Activated naive CD4-positive, alpha-beta T cell treated with anti-CD3 and anti-CD28 coated beads, Interleukin-2, amount 50 U/mL, for 72 hours (primary cell): ENCODE data around the gene OR5V1. TPM values are rescaled to one million over a fixed set of nuclear protein-coding genes. Genes with fewer than 3 reads are reported as not detected.
A peak's percentile ranks its signal among the peaks of the same experiment; 100 is the strongest.
"Not testable (repeated sequence)": the region's sequence is repeated elsewhere in the genome, so short reads cannot be mapped to it uniquely, and the experiment has no call there.

ENCODE experiments used
- ATAC-seq, 2 donors: fragments of 150-1000 bp; cut with Tn5 transposase; 2 replicates each; pipeline ENCODE4 v1.10.0; 2021; ENCODE audit warnings: mild to moderate bottlenecking in 2 of 2, moderate library complexity in 2 of 2
- DNase-seq, 2 donors: peaks; one replicate each; pipeline ENCODE4 v3.0.0; 2021 to 2022; ENCODE audit warnings: low spot score in 2 of 2
- H3K27ac Mint-ChIP-seq, 2 donors: one replicate each; pipeline ENCODE4 v1.8.0; 2022; ENCODE audit warnings: mild to moderate bottlenecking in 2 of 2, mixed read lengths in 2 of 2
- H3K36me3 Mint-ChIP-seq, 2 donors: one replicate each; pipeline ENCODE4 v1.8.0; 2022; ENCODE audit warnings: mixed read lengths in 2 of 2
- H3K9me3 Mint-ChIP-seq, 2 donors: one replicate each; pipeline ENCODE4 v1.8.0; 2022; ENCODE audit warnings: mixed read lengths in 2 of 2
- total RNA-seq, 2 donors: library from RNA; stranded (reverse); gene quantifications; one replicate each; pipeline ENCODE4 v1.2.3, GENCODE V29; 2022

Gene OR5V1
- not detected for total RNA-seq

DNA sequence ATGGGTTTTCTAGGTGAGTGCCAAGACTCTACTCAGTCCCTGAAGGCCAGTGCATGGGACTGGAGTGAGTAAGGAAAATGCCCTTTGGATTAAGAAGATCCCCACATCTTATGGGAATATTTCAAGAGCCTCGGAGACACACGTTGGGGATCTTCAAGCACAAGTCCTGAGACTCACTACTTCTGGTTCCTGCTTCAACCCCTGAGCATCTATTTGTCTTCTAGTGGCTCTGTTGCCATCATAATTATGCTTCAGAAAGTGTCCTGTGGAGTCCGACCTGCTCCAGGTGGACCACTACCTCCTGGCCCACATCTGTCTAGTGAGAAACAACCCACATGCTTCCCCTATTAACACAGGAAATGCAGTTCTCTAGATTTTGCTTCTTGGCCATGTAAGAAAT is at the start of gene OR5V1:
OR5V1 (minus strand) TSS at position 101 of the 400 bp plus-strand sequence. CDS start 12,670 bp downstream, outside the sequence.
- DNase-seq (no peak), ATAC-seq (no peak)
- Mint-ChIP-seq H3K27ac (no peak within 1 kb of the TSS), H3K36me3 (no peaks in the 10 kb centered on the region), H3K9me3 (no peaks in the 10 kb centered on the region)

DNA sequence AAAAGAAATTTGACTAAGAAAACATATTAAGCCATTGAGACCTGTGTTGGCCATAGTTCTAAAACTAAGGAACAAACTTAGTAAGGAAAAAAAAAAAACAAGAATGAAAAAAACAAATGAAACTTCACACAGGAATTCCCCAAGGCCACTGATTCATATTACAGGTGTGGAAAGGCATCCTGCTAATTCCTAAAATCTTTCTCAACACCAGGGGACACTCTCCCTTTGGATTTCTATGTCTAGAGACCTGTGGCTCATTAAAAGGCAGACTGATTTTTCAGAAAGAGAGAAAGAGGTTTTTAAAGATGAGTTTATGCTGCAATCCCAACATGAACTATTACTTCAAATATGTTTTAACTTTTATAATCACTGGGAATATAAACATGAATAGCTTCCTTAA is 45.9 kb upstream of the OR5V1 start, which contains the start of gene OR12D1:
OR12D1 (plus strand) TSS at position 341 of the 400 bp plus-strand sequence.
- H3K27ac Mint-ChIP-seq: no peak within 1 kb of the TSS
- peaks cover 0 to 18% of the 10 kb centered on the region in 2 donors for H3K36me3 Mint-ChIP-seq
- ATAC-seq (no peak), DNase-seq (no peak)
- peaks cover 17% of the 10 kb centered on the region in 2 donors for H3K9me3 Mint-ChIP-seq

DNA sequence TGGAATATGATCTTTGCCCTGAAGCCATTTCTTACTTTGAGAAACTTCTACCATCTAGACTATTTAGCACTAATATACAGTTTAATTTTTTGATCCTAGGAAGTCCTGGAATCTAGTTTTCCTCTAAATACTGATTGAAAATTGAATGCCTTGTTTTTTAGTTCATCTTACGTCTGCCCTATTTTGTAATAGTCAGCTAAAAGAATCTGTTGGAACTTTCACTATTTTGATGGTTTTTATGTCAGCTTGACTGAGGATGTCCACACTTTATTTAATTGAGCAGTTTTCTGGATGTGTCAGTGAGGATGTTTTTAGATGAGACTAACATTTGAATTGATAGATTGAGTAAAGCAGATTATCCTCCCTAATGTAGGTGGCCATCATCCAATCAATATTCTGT is 35.1 kb upstream of the OR5V1 start:
- H3K27ac Mint-ChIP-seq: no peak overlapping the region
- H3K9me3 Mint-ChIP-seq: peaks cover 0 to 6% of the 10 kb centered on the region in 2 donors
- no peak for ATAC-seq
- DNase-seq: no peak
- H3K36me3 Mint-ChIP-seq: no peaks in the 10 kb centered on the region

- Mint-ChIP-seq H3K9me3 (peaks cover 0 to 6% of the 10 kb centered on the region in 2 donors), H3K27ac (no peak overlapping the region), H3K36me3 (no peaks in the 10 kb centered on the region)
- DNase-seq: no peak
- no peak for ATAC-seq
Observed at GRCh38 chr6:29399525-29399924, 30.9 kb upstream of the OR5V1 start.

DNA sequence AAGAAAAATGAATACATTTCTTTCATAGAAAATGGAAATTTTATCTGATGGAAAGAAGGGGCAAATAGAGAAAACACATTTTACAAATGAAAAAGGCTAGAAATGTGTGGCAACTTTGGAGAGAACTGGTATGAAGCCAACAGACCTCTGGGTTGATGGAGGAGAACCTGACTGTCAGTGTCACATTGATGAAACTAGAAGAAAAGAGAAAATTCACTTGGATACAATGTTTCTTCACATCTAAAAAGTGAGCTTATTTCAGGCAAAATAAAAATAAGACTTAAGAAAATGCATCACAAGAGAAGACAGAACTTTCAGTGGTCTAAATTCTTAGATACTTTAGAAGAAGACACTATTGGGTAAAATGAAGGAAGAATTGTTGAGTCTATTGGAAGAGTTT is 26.7 kb upstream of the OR5V1 start, which contains the start of gene OR12D2:
OR12D2 (plus strand) TSS at position 301 of the 400 bp plus-strand sequence. CDS start 1,069 bp downstream, outside the sequence.
- ATAC-seq: no peak
- peaks cover 0 to 1% of the 10 kb centered on the region in 2 donors for H3K9me3 Mint-ChIP-seq
- H3K36me3 Mint-ChIP-seq: no peaks in the 10 kb centered on the region
- H3K27ac Mint-ChIP-seq: no peak within 1 kb of the TSS
- DNase-seq: no peak

- ATAC-seq: no peak
- no peak overlapping the region for H3K27ac Mint-ChIP-seq
- H3K9me3 Mint-ChIP-seq: no peaks in the 10 kb centered on the region
- DNase-seq: no peak
- no peaks in the 10 kb centered on the region for H3K36me3 Mint-ChIP-seq
Observed at GRCh38 chr6:29388533-29388932, 19.9 kb upstream of the OR5V1 start.

GRCh38 chr6:29376003-29376402 is 7.3 kb upstream of the OR5V1 start:
- no peak for DNase-seq
- ATAC-seq: no peak
- Mint-ChIP-seq H3K9me3 (no peaks in the 10 kb centered on the region), H3K27ac (no peak overlapping the region), H3K36me3 (no peaks in the 10 kb centered on the region)

- Mint-ChIP-seq H3K36me3 (no peaks in the 10 kb centered on the region), H3K27ac (no peak within 1 kb of the TSS), H3K9me3 (no peaks in the 10 kb centered on the region)
- DNase-seq: no peak
- no peak for ATAC-seq
Observed at GRCh38 chr6:29375191-29375590, 6.5 kb upstream of the OR5V1 start, which contains the start of gene OR12D3. Gene OR12D3, minus strand, starts transcription at chr6:29375291. Its CDS starts 4 bp downstream, at chr6:29375287.

DNA sequence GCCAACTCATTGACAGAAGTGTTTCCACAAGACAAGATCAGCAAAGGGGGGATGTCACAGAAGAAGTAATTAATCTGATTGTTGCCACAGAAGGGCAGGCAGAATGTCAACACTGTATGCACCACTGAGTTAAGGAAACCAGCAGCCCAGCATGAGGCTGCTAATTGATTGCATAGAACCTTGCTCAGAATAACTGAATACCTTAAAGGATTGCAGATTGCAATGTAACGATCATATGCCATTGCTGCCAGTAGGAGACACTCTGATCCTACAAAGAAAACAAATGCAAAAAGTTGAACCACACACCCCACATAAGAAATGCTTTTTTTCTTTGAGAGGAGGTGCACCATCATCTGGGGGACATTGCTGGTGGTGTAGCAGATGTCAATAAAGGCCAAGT is 13.1 kb downstream of the OR5V1 start:
- no peak for ATAC-seq
- H3K36me3 Mint-ChIP-seq: peaks cover 6 to 12% of the 10 kb centered on the region in 2 donors
- DNase-seq: no peak
- H3K9me3 Mint-ChIP-seq: peaks cover 13 to 19% of the 10 kb centered on the region in 2 donors
- H3K27ac Mint-ChIP-seq: no peak overlapping the region

DNA sequence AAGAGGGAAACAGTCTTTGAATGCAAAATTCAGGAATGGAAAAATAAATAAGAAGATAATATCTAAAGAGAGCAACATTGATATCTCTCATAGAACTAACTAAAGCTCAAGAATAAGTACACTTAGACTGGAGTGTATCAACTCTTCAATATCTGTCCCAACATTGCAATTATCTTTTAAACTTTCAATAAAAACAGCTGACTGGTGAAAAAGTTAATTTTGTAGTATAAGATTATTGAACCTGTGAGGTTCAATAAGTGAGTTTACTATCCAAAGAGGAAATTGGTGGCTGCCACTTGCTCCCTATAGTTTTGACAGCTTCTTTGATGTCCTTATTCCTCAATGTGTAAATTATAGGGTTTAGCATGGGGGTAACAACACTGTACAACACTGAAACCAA is 13.7 kb downstream of the OR5V1 start:
- H3K27ac Mint-ChIP-seq: no peak overlapping the region
- H3K9me3 Mint-ChIP-seq: peaks cover 13 to 22% of the 10 kb centered on the region in 2 donors
- ATAC-seq (no peak), DNase-seq (no peak)
- peaks cover 6 to 12% of the 10 kb centered on the region in 2 donors for H3K36me3 Mint-ChIP-seq

DNA sequence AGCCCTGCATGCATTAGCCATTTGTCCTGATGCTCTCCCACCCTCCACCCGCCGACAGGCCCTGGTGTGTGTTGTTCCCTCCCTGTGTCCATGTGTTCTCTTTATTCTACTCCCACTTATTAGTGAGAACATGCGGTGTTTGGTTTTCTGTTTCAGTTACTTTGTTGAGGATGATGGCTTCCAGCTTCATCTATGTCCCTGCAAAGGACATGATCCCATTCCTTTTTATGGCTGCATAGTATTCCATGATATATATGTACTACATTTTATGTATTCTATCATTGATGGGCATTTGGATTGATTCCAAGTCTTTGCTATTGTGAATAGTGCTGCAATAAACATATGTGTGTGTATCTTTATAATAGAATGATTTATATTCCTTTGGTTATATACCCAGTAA is 19.3 kb downstream of the OR5V1 start:
- ATAC-seq, H3K27ac Mint-ChIP-seq, DNase-seq: not testable (repeated sequence)
- Mint-ChIP-seq H3K9me3 (peaks cover 13 to 25% of the 10 kb centered on the region in 2 donors), H3K36me3 (peaks cover 6 to 12% of the 10 kb centered on the region in 2 donors)

GRCh38 chr6:29345380-29345779 is 23.3 kb downstream of the OR5V1 start:
- no peak for ATAC-seq
- H3K27ac Mint-ChIP-seq: no peak overlapping the region
- no peak for DNase-seq
- peaks cover 0 to 4% of the 10 kb centered on the region in 2 donors for H3K9me3 Mint-ChIP-seq
- no peaks in the 10 kb centered on the region for H3K36me3 Mint-ChIP-seq

GRCh38 chr6:29336269-29336668 is 32.4 kb downstream of the OR5V1 start:
- DNase-seq (no peak), ATAC-seq (no peak)
- no peaks in the 10 kb centered on the region for H3K36me3 Mint-ChIP-seq
- H3K27ac Mint-ChIP-seq: no peak overlapping the region
- H3K9me3 Mint-ChIP-seq: no peaks in the 10 kb centered on the region

DNA sequence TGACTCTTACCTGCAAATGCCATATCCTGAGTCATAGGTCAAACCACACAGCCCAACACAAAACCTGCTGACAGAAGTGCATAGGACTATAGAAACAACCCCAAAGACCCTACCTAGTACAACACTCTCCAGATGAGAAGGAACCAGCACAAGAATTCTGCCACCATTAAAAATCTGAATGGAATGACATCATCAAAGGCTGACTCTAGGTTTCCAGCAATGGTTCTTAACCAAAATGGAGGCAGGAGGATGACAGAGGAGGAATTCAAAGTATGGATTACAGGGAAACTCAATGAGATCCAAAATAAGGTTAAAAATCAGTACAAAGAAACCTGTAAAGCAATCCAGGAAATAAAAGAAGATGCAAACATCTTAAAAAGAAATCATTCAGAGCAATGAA is 36.0 kb downstream of the OR5V1 start:
- DNase-seq (no peak), ATAC-seq (peak in 1 of 2 donors; percentile 29)
- Mint-ChIP-seq H3K9me3 (no peaks in the 10 kb centered on the region), H3K36me3 (no peaks in the 10 kb centered on the region), H3K27ac (no peak overlapping the region)

GRCh38 chr6:29325777-29326176 is 42.9 kb downstream of the OR5V1 start:
- no peak for ATAC-seq

GRCh38 chr6:29323332-29323731 is 45.3 kb downstream of the OR5V1 start:
- DNase-seq, H3K9me3 Mint-ChIP-seq, H3K27ac Mint-ChIP-seq, ATAC-seq, H3K36me3 Mint-ChIP-seq: not testable (repeated sequence)

More at GRCh38 chr6:29325777-29326176, 42.9 kb downstream of the OR5V1 start:
- no peak for DNase-seq
- H3K27ac Mint-ChIP-seq: no peak overlapping the region
- H3K36me3 Mint-ChIP-seq: no peaks in the 10 kb centered on the region
- no peaks in the 10 kb centered on the region for H3K9me3 Mint-ChIP-seq

DNA sequence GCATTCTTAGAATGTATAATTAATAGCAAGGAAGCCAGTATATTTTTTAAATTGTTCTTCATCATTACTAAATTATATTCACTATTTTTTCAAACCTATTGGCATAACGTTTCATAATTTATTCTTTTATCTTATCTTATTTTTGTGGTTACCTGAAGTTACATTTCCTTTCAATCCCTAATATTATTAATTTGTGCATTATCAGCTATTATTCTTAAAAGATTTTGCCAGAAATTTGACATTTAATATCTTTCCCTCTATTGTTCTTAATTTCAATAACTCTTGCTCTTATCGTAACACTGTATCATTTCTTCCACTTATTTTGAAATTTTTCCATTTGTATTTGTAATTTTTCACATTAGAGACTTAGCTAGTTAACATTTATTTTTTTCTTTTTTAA is 48.7 kb downstream of the OR5V1 start:
- ATAC-seq (no peak), DNase-seq (no peak)
- H3K9me3 Mint-ChIP-seq: no peaks in the 10 kb centered on the region
- H3K27ac Mint-ChIP-seq: no peak overlapping the region
- H3K36me3 Mint-ChIP-seq: no peaks in the 10 kb centered on the region
